Thyroid gland (tissue), 4 donors: ENCODE data around the gene ZNF503. TPM values are rescaled to one million over a fixed set of nuclear protein-coding genes. Genes with fewer than 3 reads are reported as not detected.
A peak's percentile ranks its signal among the peaks of the same experiment; 100 is the strongest.

Source experiments
- DNase-seq, 2 donors: peaks; one replicate each; pipeline ENCODE4 v3.0.0-alpha.2; 2019
- H3K27ac ChIP-seq, 3 donors: fragments of 200-600 bp; sonication (generic); 1 replicate in 2 of 3; 2 replicates in 1 of 3; pipeline ENCODE4 v1.5.1; 2016 to 2019; ENCODE audit warnings: mild to moderate bottlenecking in 1 of 3, moderate library complexity in 1 of 3
- H3K27me3 ChIP-seq: fragments of 200-600 bp; sonication (generic); one replicate; pipeline ENCODE4 v1.5.1; 2019
- H3K36me3 ChIP-seq, 2 donors: fragments of 200-600 bp; sonication (generic); one replicate each; pipeline ENCODE4 v1.5.1; 2016 to 2019
- H3K4me1 ChIP-seq, 2 donors: fragments of 200-600 bp; sonication (generic); one replicate each; pipeline ENCODE4 v1.5.1; 2017 to 2019
- H3K4me3 ChIP-seq, 3 donors: fragments of 200-600 bp; sonication (generic); replicated peaks in 1 of 3; 1 replicate in 2 of 3; 2 replicates in 1 of 3; pipeline ENCODE4 v1.5.1; 2016; ENCODE audit warnings: mild to moderate bottlenecking in 1 of 3
- H3K9me3 ChIP-seq: fragments of 200-600 bp; sonication (generic); one replicate; pipeline ENCODE4 v1.5.1; 2017
- CTCF ChIP-seq, 6 experiments: fragments of 200-600 bp in 3 of 6; fragments of 450-650 bp in 3 of 6; sonication (generic) in 3 of 6; IDR thresholded peaks; one replicate each; pipeline ENCODE4 v1.5.1; 2016 to 2019; ENCODE audit warnings: antibody characterized with exemption in 6 of 6, mild to moderate bottlenecking in 2 of 6, inconsistent platforms in 1 of 6, moderate library complexity in 1 of 6
- POLR2A ChIP-seq, 2 donors: fragments of 450-650 bp; IDR thresholded peaks; one replicate each; pipeline ENCODE4 v1.6.1; 2017; ENCODE audit warnings: antibody characterized with exemption in 2 of 2, mild to moderate bottlenecking in 2 of 2, moderate library complexity in 1 of 2
- WGBS, 2 donors: methylation state at CpG; one replicate each; pipeline ENCODE4 v1.1.5; 2017; 5-methylcytosine and 5-hydroxymethylcytosine counted together
- intact Hi-C: fragments of 100-400 bp; cut with DNase I; formaldehyde crosslinking; loops from one replicate; pipeline ENCODE4 v1.15.1; 2023
- total RNA-seq, 4 donors: library from RNA; depleted of rRNA; stranded (reverse); fragments of >200 nt; gene quantifications; one replicate each; pipeline ENCODE4 v1.2.3, GENCODE V29; 2016

Gene ZNF503
- total RNA-seq, 4 donors from 2014 or later, result 8.2 to 17.1 (median 10.9) TPM

- Histone ChIP-seq H3K36me3 (no peaks in the 10 kb centered on the region), H3K27me3 (no peaks in the 10 kb centered on the region), H3K9me3 (no peaks in the 10 kb centered on the region), H3K27ac (no peak overlapping the region), H3K4me3 (no peak overlapping the region), H3K4me1 (peaks cover 18 to 23% of the 10 kb centered on the region in 2 donors)
- intact Hi-C loops, result no loop called here
- 39 to 42% methylated on average over 2 of the region's 2 CpGs for WGBS, 2 donors
- no peak for DNase-seq
- TF ChIP-seq CTCF (IDR thresholded peaks at IDR 0.05) (no peak), POLR2A (IDR thresholded peaks at IDR 0.05) (no peak)
Observed at GRCh38 chr10:75435291-75435690, 33.7 kb upstream of the ZNF503 start.

- Histone ChIP-seq H3K27me3 (no peaks in the 10 kb centered on the region), H3K4me1 (peaks cover 23 to 30% of the 10 kb centered on the region in 2 donors), H3K4me3 (no peak overlapping the region), H3K9me3 (no peaks in the 10 kb centered on the region), H3K36me3 (no peaks in the 10 kb centered on the region), H3K27ac (no peak overlapping the region)
- DNase-seq, result no peak
- no peak for TF ChIP-seq POLR2A (IDR thresholded peaks at IDR 0.05)
- TF ChIP-seq CTCF (IDR thresholded peaks at IDR 0.05), result no peak
- WGBS, 2 donors, result 90 to 94% methylated on average over 8 of the region's 8 CpGs
- intact Hi-C loops, result no loop called here
Observed at GRCh38 chr10:75434291-75434690, 32.7 kb upstream of the ZNF503 start.

- no peaks in the 10 kb centered on the region for H3K27me3 ChIP-seq
- H3K4me3 ChIP-seq, result no peak overlapping the region
- intact Hi-C loops, result no loop called here
- H3K4me1 ChIP-seq, result peaks cover 18 to 26% of the 10 kb centered on the region in 2 donors
- WGBS, 2 donors, result 74 to 77% methylated on average over 8 of the region's 8 CpGs
- no peak for DNase-seq
- no peak overlapping the region for H3K27ac ChIP-seq
- no peaks in the 10 kb centered on the region for H3K36me3 ChIP-seq
- no peaks in the 10 kb centered on the region for H3K9me3 ChIP-seq
- no peak for TF ChIP-seq POLR2A (IDR thresholded peaks at IDR 0.05)
- no peak for TF ChIP-seq CTCF (IDR thresholded peaks at IDR 0.05)
Observed at GRCh38 chr10:75433216-75433615, 31.7 kb upstream of the ZNF503 start.

- no peak for DNase-seq
Observed at GRCh38 chr10:75432763-75433162, 31.2 kb upstream of the ZNF503 start.

GRCh38 chr10:75432176-75432575, 30.6 kb upstream of the ZNF503 start:
- intact Hi-C loops, result no loop called here
- no peaks in the 10 kb centered on the region for H3K36me3 ChIP-seq
- H3K9me3 ChIP-seq, result no peaks in the 10 kb centered on the region
- peaks cover 16 to 26% of the 10 kb centered on the region in 2 donors for H3K4me1 ChIP-seq
- 62 to 76% methylated on average over 5 of the region's 5 CpGs for WGBS, 2 donors
- H3K27ac ChIP-seq, result peak overlapping the region in 2 of 3 donors; percentile 76 to 86
- peak overlapping the region in 1 of 3 donors; percentile 62 for H3K4me3 ChIP-seq
- no peaks in the 10 kb centered on the region for H3K27me3 ChIP-seq
- TF ChIP-seq CTCF (IDR thresholded peaks at IDR 0.05) (no peak), POLR2A (IDR thresholded peaks at IDR 0.05) (no peak)
- DNase-seq, result peak; percentile 66 to 68

More at GRCh38 chr10:75432763-75433162, 31.2 kb upstream of the ZNF503 start:
- WGBS, 2 donors, result 79 to 81% methylated on average over 5 of the region's 5 CpGs
- Histone ChIP-seq H3K4me1 (peaks cover 16 to 26% of the 10 kb centered on the region in 2 donors), H3K36me3 (no peaks in the 10 kb centered on the region), H3K27me3 (no peaks in the 10 kb centered on the region), H3K4me3 (no peak overlapping the region), H3K27ac (no peak overlapping the region), H3K9me3 (no peaks in the 10 kb centered on the region)
- TF ChIP-seq POLR2A (IDR thresholded peaks at IDR 0.05) (no peak), CTCF (IDR thresholded peaks at IDR 0.05) (no peak)
- intact Hi-C loops, result no loop called here
